GM21576 (cell line): ENCODE data around the gene ZNF532.
"Not testable (repeated sequence)": the region's sequence is repeated elsewhere in the genome, so short reads cannot be mapped to it uniquely, and the experiment has no call there.

Experiments
- ATAC-seq: cut with Tn5 transposase; IDR thresholded peaks from one replicate; pipeline ENCODE4 v1.9.1; 2021; ENCODE audit warnings: mild to moderate bottlenecking, moderate library complexity; ENCODE audit not compliant: unreplicated experiment

The ZNF532 gene

GRCh38 chr18:58900015-58900649 lies 35.5 kb downstream of the ZNF532 start:
- ATAC-seq = no peak

DNA sequence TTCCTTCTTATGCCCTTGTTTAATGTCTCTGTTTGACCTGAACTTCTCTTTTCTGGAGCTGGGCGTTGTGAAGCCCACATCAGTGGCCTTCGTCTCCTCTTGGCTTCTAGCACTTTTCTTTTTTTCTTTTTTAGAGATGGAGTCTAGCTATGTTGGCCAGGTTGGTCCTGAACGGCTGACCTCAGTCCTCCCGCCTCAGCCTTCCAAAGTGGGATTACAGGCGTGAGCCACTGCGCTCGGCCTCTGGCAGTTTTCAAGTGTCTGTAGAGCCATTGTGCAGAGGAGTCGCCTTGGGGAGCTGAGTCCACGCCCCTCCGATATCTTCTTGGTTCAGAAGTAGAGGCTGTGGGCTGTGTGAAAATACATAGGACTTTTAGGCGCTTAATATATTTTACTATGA lies 36.5 kb downstream of the ZNF532 start:
- ATAC-seq = no peak

- ATAC-seq = no peak
Observed at GRCh38 chr18:58901783-58902182, 37.1 kb downstream of the ZNF532 start.

GRCh38 chr18:58902961-58903360 lies 38.3 kb downstream of the ZNF532 start:
- no peak for ATAC-seq

GRCh38 chr18:58903533-58903932 lies 38.9 kb downstream of the ZNF532 start:
- ATAC-seq = no peak

DNA sequence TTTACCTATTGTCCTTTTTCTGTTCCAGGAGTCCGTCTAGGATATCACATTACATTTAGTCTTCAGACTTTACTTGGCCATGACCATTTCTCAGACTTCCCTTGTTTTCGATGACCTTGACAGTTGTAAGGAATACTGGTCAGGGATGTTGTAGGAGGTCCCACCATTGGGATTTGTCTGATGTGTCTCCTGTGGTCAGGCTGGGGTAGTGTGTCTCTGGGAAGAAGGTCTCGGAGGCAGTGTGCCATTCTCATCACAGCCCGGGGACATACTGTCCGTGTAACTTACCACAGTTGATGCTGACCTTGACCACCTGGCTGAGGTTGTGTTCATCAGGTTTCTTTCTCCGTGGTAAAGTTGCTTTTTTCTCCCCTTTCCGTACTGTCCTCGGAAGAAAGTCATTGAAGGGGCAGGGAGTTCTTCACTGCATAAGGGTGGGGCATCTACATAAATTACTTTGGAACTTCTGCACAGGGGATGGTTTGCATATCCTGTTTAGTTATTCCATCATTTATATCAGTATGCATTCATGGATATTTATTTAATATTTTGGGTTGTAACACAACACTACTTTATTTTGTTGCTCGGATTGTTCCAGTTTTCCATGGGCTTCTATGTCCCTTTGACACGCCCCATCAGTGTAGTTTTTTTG lies 41.2 kb downstream of the ZNF532 start:
- ATAC-seq = no peak

GRCh38 chr18:58908006-58908405 lies 43.3 kb downstream of the ZNF532 start:
- no peak for ATAC-seq

DNA sequence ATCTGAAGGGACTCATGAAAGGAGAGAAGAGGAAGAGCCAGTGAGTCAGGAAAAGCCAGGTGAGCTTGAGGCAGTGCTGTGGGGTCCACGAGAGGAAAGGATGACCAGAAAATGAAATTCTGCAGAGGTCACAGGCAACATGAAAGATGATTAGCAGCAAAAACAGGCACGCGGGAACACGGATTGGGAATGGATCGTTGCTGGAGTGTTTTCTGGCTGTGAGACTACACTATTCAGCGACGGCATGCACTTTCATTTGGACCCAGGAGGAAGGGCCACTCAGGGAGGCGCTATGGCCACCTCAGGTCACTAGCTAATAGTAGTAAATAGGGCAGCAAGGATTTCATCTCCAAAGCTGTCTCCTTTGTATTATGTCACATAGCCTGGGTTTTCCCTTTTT lies 44.8 kb downstream of the ZNF532 start:
- ATAC-seq = no peak

DNA sequence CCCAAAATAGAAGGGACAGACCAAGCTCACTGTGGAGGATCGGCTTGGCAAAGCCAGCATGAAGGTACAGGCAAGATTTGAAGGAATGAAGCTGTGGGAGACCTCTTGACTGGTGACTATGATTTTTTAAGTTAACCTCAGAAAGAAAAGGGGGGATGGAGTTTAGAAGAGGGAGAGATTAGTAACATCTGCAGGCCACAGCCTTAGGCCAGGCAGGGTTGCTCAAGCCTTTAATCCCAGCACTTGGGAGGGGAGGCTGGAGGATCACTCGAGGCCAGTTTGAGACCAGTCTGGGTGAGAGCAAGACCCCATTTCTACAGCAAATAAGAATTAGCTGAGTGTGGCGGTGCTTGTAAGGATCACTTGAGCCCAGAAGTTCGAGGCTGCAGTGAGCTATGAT lies 46.6 kb downstream of the ZNF532 start:
- ATAC-seq = no peak

DNA sequence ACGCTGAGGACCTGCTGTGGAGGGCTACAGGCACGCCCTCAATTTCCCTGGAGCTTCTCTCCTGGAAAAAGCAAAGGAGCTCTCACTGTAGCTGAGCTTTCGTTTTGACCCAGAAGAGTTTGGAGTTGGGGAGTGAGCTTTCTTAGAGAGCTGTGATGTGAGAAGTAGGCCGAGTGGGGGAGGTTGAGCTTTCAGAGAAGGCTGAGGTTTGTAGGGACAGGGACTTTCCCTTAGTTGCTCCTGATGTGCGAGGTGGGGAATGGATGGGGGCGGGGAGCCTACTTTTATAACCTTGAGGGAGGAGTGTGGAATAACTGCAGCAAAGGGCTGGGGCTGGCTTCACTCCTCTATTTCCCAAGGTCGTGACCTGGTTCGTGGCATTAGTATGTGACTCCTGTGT lies 47.1 kb downstream of the ZNF532 start:
- ATAC-seq = no peak

GRCh38 chr18:58915006-58915799 lies 50.5 kb downstream of the ZNF532 start:
- ATAC-seq = no peak

DNA sequence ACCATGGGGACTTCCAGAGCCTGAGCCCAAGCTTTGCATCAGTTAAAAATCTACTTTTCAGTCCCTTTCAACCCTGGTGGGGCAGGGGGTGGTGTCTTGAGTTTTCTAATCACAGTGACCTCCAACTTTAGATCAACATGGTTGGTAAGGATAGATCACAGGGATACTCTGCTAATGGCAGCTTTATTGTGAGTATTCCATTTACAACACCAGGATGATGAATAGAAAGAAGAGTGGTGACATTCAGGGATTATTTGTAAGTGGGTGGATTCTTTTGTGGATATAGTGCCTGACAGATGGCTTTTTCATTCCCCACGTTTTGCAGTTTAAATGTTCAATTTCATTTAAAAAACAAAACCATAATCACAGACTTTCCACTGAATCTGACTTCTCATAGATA lies 51.3 kb downstream of the ZNF532 start:
- no peak for ATAC-seq

GRCh38 chr18:58919934-58920333 lies 55.3 kb downstream of the ZNF532 start:
- not testable (repeated sequence) for ATAC-seq

DNA sequence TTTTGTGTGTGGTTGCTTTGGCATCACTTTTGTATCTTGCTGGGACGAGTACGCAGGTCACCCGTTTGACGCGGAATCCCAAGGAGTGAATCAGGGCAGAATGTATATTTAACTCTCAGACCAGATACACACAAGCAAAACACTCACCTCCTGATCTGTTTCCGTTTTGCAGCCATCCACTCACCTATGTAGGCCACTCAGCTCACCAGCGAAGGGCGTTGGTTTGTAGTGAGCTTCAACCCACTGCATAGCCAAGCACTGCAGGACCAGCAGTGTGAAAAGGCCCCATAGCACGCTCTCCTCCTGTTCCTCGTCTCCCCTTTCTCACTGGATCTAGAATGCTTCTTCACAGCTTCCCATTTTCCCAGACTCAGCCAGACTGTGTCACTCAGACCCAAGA lies 58.3 kb downstream of the ZNF532 start:
- no peak for ATAC-seq

GRCh38 chr18:58924473-58924872 lies 59.8 kb downstream of the ZNF532 start:
- no peak for ATAC-seq

DNA sequence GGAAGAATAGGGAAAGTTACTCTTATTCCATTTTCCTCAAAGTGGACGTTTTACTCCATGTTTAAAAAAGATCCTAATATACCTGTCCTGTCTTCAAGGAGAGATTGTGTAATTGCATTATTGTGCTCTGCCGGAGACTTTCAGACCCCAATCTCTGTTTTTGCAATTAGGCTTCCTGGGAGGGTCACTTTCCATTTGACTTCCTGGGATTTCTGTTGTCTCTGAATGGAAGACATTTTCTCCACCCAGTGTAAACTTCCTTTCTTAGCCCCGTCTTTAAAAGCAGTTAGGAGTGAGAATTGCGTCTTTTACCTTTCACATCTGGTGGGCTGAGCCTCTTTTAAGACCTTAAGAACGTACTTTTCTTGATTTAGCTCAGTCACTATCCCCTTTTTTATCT lies 63.0 kb downstream of the ZNF532 start:
- no peak for ATAC-seq

GRCh38 chr18:58928386-58928785 lies 63.7 kb downstream of the ZNF532 start:
- no peak for ATAC-seq

GRCh38 chr18:58929206-58929605 lies 64.5 kb downstream of the ZNF532 start:
- no peak for ATAC-seq

DNA sequence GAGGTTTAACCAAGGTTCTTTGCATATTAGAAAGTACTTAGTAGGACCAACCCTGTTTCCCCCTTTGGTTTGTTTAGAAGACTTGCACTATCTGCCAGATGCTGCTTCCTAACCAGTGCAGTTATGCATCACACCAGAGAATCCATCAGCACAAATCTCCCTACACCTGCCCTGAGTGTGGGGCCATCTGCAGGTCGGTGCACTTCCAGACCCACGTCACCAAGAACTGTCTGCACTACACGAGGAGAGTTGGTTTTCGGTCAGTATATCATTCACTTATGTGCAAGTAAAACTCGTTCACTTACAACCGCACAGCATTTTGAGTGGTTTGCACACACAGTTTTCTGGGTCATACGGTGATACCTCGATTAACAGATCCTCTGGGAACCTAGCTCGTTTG lies 69.7 kb downstream of the ZNF532 start:
- no peak for ATAC-seq

GRCh38 chr18:58934933-58935577 lies 70.4 kb downstream of the ZNF532 start:
- ATAC-seq = no peak

- no peak for ATAC-seq
Observed at GRCh38 chr18:58937071-58937886, 72.6 kb downstream of the ZNF532 start.
